Thyroid gland (tissue), 4 donors: ENCODE measurements around the gene FKBP1B. TPM values are rescaled to one million over a fixed set of nuclear protein-coding genes. Genes with fewer than 3 reads are reported as not detected.
"Not testable (repeated sequence)": the region's sequence is repeated elsewhere in the genome, so short reads cannot be mapped to it uniquely, and the experiment has no call there.

Source experiments
- DNase-seq, 2 donors: peaks; one replicate each; pipeline ENCODE4 v3.0.0-alpha.2; 2019
- H3K27ac ChIP-seq, 3 donors: fragments of 200-600 bp; sonication (generic); 1 replicate in 2 of 3; 2 replicates in 1 of 3; pipeline ENCODE4 v1.5.1; 2016 to 2019; ENCODE audit warnings: mild to moderate bottlenecking in 1 of 3, moderate library complexity in 1 of 3
- H3K27me3 ChIP-seq: fragments of 200-600 bp; sonication (generic); one replicate; pipeline ENCODE4 v1.5.1; 2019
- H3K36me3 ChIP-seq, 2 donors: fragments of 200-600 bp; sonication (generic); one replicate each; pipeline ENCODE4 v1.5.1; 2016 to 2019
- H3K4me1 ChIP-seq, 2 donors: fragments of 200-600 bp; sonication (generic); one replicate each; pipeline ENCODE4 v1.5.1; 2017 to 2019
- H3K4me3 ChIP-seq, 3 donors: fragments of 200-600 bp; sonication (generic); replicated peaks in 1 of 3; 1 replicate in 2 of 3; 2 replicates in 1 of 3; pipeline ENCODE4 v1.5.1; 2016; ENCODE audit warnings: mild to moderate bottlenecking in 1 of 3
- H3K9me3 ChIP-seq: fragments of 200-600 bp; sonication (generic); one replicate; pipeline ENCODE4 v1.5.1; 2017
- POLR2A ChIP-seq, 2 donors: fragments of 450-650 bp; IDR thresholded peaks; one replicate each; pipeline ENCODE4 v1.6.1; 2017; ENCODE audit warnings: antibody characterized with exemption in 2 of 2, mild to moderate bottlenecking in 2 of 2, moderate library complexity in 1 of 2
- WGBS, 2 donors: methylation state at CpG; one replicate each; pipeline ENCODE4 v1.1.5; 2017; 5-methylcytosine and 5-hydroxymethylcytosine counted together
- intact Hi-C: fragments of 100-400 bp; cut with DNase I; formaldehyde crosslinking; loops from one replicate; pipeline ENCODE4 v1.15.1; 2023
- total RNA-seq, 4 donors: library from RNA; depleted of rRNA; stranded (reverse); fragments of >200 nt; gene quantifications; one replicate each; pipeline ENCODE4 v1.2.3, GENCODE V29; 2016
- TF ChIP-seq, protein P1 (sequence below), 6 experiments: fragments of 200-600 bp in 3 of 6; fragments of 450-650 bp in 3 of 6; sonication (generic) in 3 of 6; IDR thresholded peaks; one replicate each; pipeline ENCODE4 v1.5.1; 2016 to 2019; ENCODE audit warnings: antibody characterized with exemption in 6 of 6, mild to moderate bottlenecking in 2 of 6, inconsistent platforms in 1 of 6, moderate library complexity in 1 of 6

FKBP1B gene
- total RNA-seq, 4 donors from 2014 or later = 5.8 to 15.5 (median 6.4) TPM

DNA sequence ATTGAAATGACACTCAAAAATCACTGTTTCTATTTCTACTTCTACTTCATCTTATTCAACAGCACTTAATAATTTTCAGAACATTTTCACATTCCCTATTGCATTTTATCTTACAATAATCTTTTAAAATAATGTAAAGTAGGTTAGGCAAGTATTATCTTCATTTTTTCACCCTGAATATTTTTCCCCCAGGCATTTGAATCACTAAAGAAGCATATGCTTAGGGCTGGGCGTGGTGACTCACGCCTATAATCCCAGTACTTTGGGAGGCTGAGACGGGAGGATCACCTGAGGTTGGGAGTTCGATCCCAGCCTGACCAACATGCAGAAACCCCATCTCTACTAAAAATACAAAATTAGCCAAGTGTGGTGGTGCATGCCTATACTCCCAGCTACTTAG, 9.0 kb upstream of the FKBP1B start:
- no peak for DNase-seq
- Histone ChIP-seq H3K27ac (no peak overlapping the region), H3K4me1 (no peaks in the 10 kb centered on the region), H3K4me3 (no peak overlapping the region), H3K27me3 (no peaks in the 10 kb centered on the region), H3K36me3 (peaks cover 12 to 13% of the 10 kb centered on the region in 2 donors), H3K9me3 (no peaks in the 10 kb centered on the region)
- intact Hi-C loops = no loop called here
- TF ChIP-seq, protein P1, sequence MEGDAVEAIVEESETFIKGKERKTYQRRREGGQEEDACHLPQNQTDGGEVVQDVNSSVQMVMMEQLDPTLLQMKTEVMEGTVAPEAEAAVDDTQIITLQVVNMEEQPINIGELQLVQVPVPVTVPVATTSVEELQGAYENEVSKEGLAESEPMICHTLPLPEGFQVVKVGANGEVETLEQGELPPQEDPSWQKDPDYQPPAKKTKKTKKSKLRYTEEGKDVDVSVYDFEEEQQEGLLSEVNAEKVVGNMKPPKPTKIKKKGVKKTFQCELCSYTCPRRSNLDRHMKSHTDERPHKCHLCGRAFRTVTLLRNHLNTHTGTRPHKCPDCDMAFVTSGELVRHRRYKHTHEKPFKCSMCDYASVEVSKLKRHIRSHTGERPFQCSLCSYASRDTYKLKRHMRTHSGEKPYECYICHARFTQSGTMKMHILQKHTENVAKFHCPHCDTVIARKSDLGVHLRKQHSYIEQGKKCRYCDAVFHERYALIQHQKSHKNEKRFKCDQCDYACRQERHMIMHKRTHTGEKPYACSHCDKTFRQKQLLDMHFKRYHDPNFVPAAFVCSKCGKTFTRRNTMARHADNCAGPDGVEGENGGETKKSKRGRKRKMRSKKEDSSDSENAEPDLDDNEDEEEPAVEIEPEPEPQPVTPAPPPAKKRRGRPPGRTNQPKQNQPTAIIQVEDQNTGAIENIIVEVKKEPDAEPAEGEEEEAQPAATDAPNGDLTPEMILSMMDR (IDR thresholded peaks at IDR 0.05) = no peak
- TF ChIP-seq POLR2A (IDR thresholded peaks at IDR 0.05) = no peak
- 92 to 97% methylated on average over 4 of the region's 4 CpGs for WGBS, 2 donors

DNA sequence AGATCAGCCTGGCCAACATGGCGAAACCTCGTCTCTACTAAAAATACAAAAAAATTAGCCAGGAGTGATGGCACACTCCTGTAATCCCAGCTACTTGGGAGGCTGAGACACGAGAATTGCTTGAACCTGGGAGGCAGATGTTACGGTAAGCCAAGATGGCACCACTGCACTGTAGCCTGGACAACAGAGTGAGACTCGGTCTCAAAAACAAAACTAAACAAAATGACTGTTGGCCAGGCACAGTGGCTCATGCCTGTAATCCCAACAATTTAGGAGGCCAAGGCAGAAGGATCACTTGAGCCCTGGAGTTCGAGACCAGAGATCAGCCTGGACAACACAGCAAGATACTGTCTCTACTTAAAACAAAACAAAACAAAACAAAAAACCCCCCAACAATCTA, 6.4 kb upstream of the FKBP1B start:
- WGBS, 2 donors = 96 to 97% methylated on average over 6 of the region's 6 CpGs
- not testable (repeated sequence) for H3K9me3 ChIP-seq

GRCh38 chr2:24045511-24046508, 3.7 kb upstream of the FKBP1B start:
- no peak for DNase-seq
- TF ChIP-seq, protein P1 (IDR thresholded peaks at IDR 0.05) = no peak
- no peak for TF ChIP-seq POLR2A (IDR thresholded peaks at IDR 0.05)
- Histone ChIP-seq H3K27me3 (no peaks in the 10 kb centered on the region), H3K9me3 (no peaks in the 10 kb centered on the region), H3K4me3 (peak overlapping the region in 1 of 3 donors; percentile 52), H3K27ac (no peak overlapping the region), H3K4me1 (peaks cover 8 to 18% of the 10 kb centered on the region in 2 donors), H3K36me3 (no peaks in the 10 kb centered on the region)
- intact Hi-C loops = no loop called here
- 85 to 87% methylated on average over 11 of the region's 11 CpGs for WGBS, 2 donors

More for the DNA sequence above, 6.4 kb upstream of the FKBP1B start:
- H3K4me1 ChIP-seq, intact Hi-C loops, H3K27me3 ChIP-seq, DNase-seq, H3K4me3 ChIP-seq, H3K27ac ChIP-seq: not testable (repeated sequence)
- H3K36me3 ChIP-seq = peaks cover 8 to 12% of the 10 kb centered on the region in 2 donors

GRCh38 chr2:24046599-24046929, 3.0 kb upstream of the FKBP1B start:
- Histone ChIP-seq H3K9me3 (no peaks in the 10 kb centered on the region), H3K4me1 (peaks cover 8 to 18% of the 10 kb centered on the region in 2 donors), H3K27me3 (no peaks in the 10 kb centered on the region), H3K27ac (no peak overlapping the region), H3K4me3 (peak overlapping the region in 2 of 3 donors; percentile 19 to 52), H3K36me3 (no peaks in the 10 kb centered on the region)
- no peak for DNase-seq
- 5 to 9% methylated on average over 2 of the region's 2 CpGs for WGBS, 2 donors
- TF ChIP-seq POLR2A (IDR thresholded peaks at IDR 0.05) = no peak
- TF ChIP-seq, protein P1 (IDR thresholded peaks at IDR 0.05) = no peak
- intact Hi-C loops = no loop called here

DNA sequence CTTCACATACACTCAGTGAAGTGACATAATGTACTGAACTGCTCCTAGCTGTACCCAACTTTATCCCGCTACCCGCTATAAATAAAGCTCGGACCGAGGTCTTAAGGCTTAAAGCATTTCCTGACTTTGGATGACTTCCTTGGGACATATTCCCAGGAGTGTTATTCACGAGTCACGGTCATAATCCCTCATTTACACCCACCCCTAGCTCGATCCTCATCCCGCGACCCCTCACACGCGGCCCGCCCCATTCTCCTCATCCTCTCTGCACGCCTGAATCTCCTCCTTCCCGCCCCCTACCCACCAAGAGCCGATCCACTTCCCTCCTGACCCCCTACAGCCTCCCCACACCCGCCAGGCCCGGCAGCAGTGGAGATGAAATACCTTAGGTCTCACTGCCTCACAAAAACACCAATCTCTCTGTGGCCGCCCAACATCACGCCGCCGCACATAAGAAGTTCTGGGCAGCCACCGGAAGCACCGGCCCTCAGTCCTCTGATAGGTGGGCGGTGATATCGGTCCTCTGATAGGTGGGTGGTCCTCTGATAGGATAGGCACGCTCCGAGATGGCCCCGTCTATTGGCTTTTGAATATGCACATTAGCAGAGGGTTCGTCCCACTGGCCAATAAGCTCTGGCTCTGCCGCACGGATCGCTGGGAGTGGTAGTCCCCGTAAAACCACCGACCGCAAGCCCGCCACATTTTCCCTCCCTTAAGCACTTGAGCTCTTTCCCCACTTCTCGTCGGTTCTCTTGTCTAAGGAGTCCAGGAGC, 2.4 kb upstream of the FKBP1B start, which contains the start of gene WDCP:
WDCP (minus strand) TSS at position 462 of the 773 bp plus-strand sequence. CDS start 7,897 bp downstream, outside the sequence.
- 0 to 1% methylated on average over 35 to 37 of the region's 38 CpGs for WGBS, 2 donors
- intact Hi-C loops = no loop called here
- Histone ChIP-seq H3K4me1 (peaks cover 8 to 18% of the 10 kb centered on the region in 2 donors), H3K27me3 (no peaks in the 10 kb centered on the region), H3K9me3 (no peaks in the 10 kb centered on the region), H3K36me3 (no peaks in the 10 kb centered on the region), H3K27ac (peak within 1 kb of the TSS in 1 of 3 donors; percentile 42), H3K4me3 (peak within 1 kb of the TSS; percentile 19 to 52 (median 33))
- TF ChIP-seq POLR2A (IDR thresholded peaks at IDR 0.05) = peak in 1 of 2 donors; percentile 83
- TF ChIP-seq, protein P1 (IDR thresholded peaks at IDR 0.05) = no peak
- DNase-seq = peak; percentile 96 to 97
